KMS-11 (cell line): Measurements from ENCODE around the gene DYRK1B.

Experiments used
- H2AFZ ChIP-seq: fragments of 200-600 bp; sonication (generic); 2 replicates; pipeline ENCODE4 v1.6.1; 2016; ENCODE audit warnings: antibody characterized with exemption, mixed run types, low read depth
- H3K27ac ChIP-seq: fragments of 200-600 bp; sonication (generic); 2 replicates; pipeline ENCODE4 v1.6.1; 2016; ENCODE audit warnings: mild to moderate bottlenecking, mixed run types
- H3K27me3 ChIP-seq: fragments of 200-600 bp; sonication (generic); 2 replicates; pipeline ENCODE4 v1.6.1; 2017; ENCODE audit warnings: mild to moderate bottlenecking, low read depth, mixed run types, moderate library complexity; ENCODE audit not compliant: insufficient read depth
- H3K36me3 ChIP-seq: fragments of 200-600 bp; sonication (generic); 2 replicates; pipeline ENCODE4 v1.6.1; 2017; ENCODE audit warnings: mild to moderate bottlenecking, mixed run types; ENCODE audit not compliant: insufficient read depth
- H3K4me1 ChIP-seq: fragments of 200-600 bp; sonication (generic); 2 replicates; pipeline ENCODE4 v1.6.1; 2016; ENCODE audit warnings: mild to moderate bottlenecking, low read depth, mixed run types; ENCODE audit not compliant: poor library complexity, severe bottlenecking
- H3K4me2 ChIP-seq: fragments of 200-600 bp; sonication (generic); 2 replicates; pipeline ENCODE4 v1.7.0; 2016; ENCODE audit warnings: mild to moderate bottlenecking, mixed run types
- H3K4me3 ChIP-seq: fragments of 200-600 bp; sonication (generic); IDR thresholded peaks from 2 replicates; pipeline ENCODE4 v1.6.1; 2017; ENCODE audit warnings: low read depth, low read length, mixed read lengths; ENCODE audit not compliant: insufficient read depth
- H3K79me2 ChIP-seq: fragments of 200-600 bp; sonication (generic); 2 replicates; pipeline ENCODE4 v1.6.1; 2016; ENCODE audit warnings: low read depth, mixed run types; ENCODE audit not compliant: insufficient read depth
- H3K9ac ChIP-seq: fragments of 200-600 bp; sonication (generic); 2 replicates; pipeline ENCODE4 v1.6.1; 2016; ENCODE audit warnings: mild to moderate bottlenecking, mixed run types
- H4K20me1 ChIP-seq: fragments of 200-600 bp; sonication (generic); 2 replicates; pipeline ENCODE4 v1.6.1; 2016; ENCODE audit warnings: mild to moderate bottlenecking, mixed run types; ENCODE audit not compliant: insufficient read depth
- CTCF ChIP-seq: fragments of 200-600 bp; sonication (generic); conservative IDR thresholded peaks from 2 replicates; pipeline ENCODE4 v1.6.1; 2017; ENCODE audit warnings: low read depth, mild to moderate bottlenecking, antibody characterized with exemption, low read length, moderate library complexity, mixed read lengths

Gene DYRK1B

GRCh38 chr19:39867952-39868351 is 34.0 kb upstream of the DYRK1B start:
- Histone ChIP-seq H3K9ac (no peak overlapping the region), H3K4me2 (no peak overlapping the region), H3K27me3 (no peaks in the 10 kb centered on the region), H2AFZ (no peak overlapping the region), H3K36me3 (no peaks in the 10 kb centered on the region), H3K79me2 (no peaks in the 10 kb centered on the region), H3K27ac (no peak overlapping the region), H3K4me3 (no peak overlapping the region), H3K4me1 (no peaks in the 10 kb centered on the region), H4K20me1 (no peaks in the 10 kb centered on the region)
- no peak for TF ChIP-seq CTCF

- H3K79me2 ChIP-seq: no peaks in the 10 kb centered on the region
- H3K4me3 ChIP-seq: no peak overlapping the region
- H2AFZ ChIP-seq: no peak overlapping the region
- no peaks in the 10 kb centered on the region for H3K36me3 ChIP-seq
- H3K27ac ChIP-seq: no peak overlapping the region
- no peaks in the 10 kb centered on the region for H3K4me1 ChIP-seq
- no peak overlapping the region for H3K9ac ChIP-seq
- no peak overlapping the region for H3K4me2 ChIP-seq
- H3K27me3 ChIP-seq: no peaks in the 10 kb centered on the region
- H4K20me1 ChIP-seq: no peaks in the 10 kb centered on the region
- no peak for TF ChIP-seq CTCF
Measured at GRCh38 chr19:39867133-39867532, 33.2 kb upstream of the DYRK1B start.

- H3K27me3 ChIP-seq: no peaks in the 10 kb centered on the region
- H3K36me3 ChIP-seq: no peaks in the 10 kb centered on the region
- H3K9ac ChIP-seq: no peak overlapping the region
- no peaks in the 10 kb centered on the region for H3K4me1 ChIP-seq
- no peak overlapping the region for H3K4me3 ChIP-seq
- H3K27ac ChIP-seq: no peak overlapping the region
- H4K20me1 ChIP-seq: no peaks in the 10 kb centered on the region
- H3K4me2 ChIP-seq: no peak overlapping the region
- H3K79me2 ChIP-seq: no peaks in the 10 kb centered on the region
- no peak overlapping the region for H2AFZ ChIP-seq
- no peak for TF ChIP-seq CTCF
Measured at GRCh38 chr19:39865953-39866352, 32.0 kb upstream of the DYRK1B start.

DNA sequence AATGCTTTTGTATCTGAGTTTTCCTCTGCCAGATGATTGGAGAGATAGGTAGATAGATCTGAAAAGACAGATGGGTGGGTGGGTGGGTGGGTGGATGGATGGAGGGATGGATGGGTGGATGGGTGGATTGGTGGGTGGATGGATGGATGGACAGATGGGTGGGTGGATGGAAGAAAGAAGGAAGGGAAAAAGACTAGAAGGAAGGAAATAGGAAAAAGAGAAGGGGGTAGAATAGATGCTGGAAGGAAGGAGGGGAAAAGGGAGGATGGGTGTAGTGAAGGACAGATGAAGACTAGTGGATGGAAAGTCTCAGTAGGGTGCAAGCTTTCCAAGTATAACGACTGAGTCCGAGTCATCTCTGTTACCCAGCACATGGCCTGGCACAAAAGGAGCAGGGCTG is 31.2 kb upstream of the DYRK1B start:
- Histone ChIP-seq H3K36me3 (no peaks in the 10 kb centered on the region), H3K4me3 (no peak overlapping the region), H3K27ac (no peak overlapping the region), H3K27me3 (no peaks in the 10 kb centered on the region), H3K79me2 (no peaks in the 10 kb centered on the region), H3K4me1 (no peaks in the 10 kb centered on the region), H3K9ac (no peak overlapping the region), H2AFZ (no peak overlapping the region), H4K20me1 (no peaks in the 10 kb centered on the region), H3K4me2 (no peak overlapping the region)
- no peak for TF ChIP-seq CTCF

DNA sequence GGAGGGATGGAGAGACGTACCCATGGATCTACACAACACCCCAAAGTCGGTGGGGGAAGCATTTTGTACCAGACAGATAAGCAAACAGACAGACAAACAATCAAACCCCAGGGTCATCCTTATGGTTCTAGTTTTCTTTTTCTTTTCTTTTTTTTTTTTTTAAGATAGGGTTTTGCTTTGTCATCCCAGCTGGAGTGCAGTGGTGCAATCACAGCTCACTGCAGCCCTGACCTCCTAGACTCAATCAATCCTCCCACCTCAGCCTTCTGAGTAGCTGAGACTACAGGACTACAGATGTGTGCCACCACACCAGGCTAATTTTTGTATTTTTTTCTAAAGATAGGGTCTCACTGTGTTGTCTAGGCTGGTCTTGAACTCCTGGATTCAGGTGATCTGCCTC is 30.2 kb upstream of the DYRK1B start:
- no peak overlapping the region for H3K9ac ChIP-seq
- H2AFZ ChIP-seq: no peak overlapping the region
- H3K79me2 ChIP-seq: no peaks in the 10 kb centered on the region
- no peaks in the 10 kb centered on the region for H3K36me3 ChIP-seq
- no peak overlapping the region for H3K27ac ChIP-seq
- H3K4me1 ChIP-seq: no peaks in the 10 kb centered on the region
- no peaks in the 10 kb centered on the region for H4K20me1 ChIP-seq
- TF ChIP-seq CTCF: no peak
- no peak overlapping the region for H3K4me3 ChIP-seq
- H3K4me2 ChIP-seq: no peak overlapping the region
- no peaks in the 10 kb centered on the region for H3K27me3 ChIP-seq
